HG03025 (cell line): ENCODE data around the gene PCDH9.
"Not testable (repeated sequence)": the region's sequence is repeated elsewhere in the genome, so short reads cannot be mapped to it uniquely, and the experiment has no call there.

Experiments
- ATAC-seq: cut with Tn5 transposase; IDR thresholded peaks from one replicate; pipeline ENCODE4 v1.9.1; 2021; ENCODE audit warnings: mild to moderate bottlenecking, moderate library complexity; ENCODE audit not compliant: unreplicated experiment, low FRiP score

PCDH9 gene

DNA sequence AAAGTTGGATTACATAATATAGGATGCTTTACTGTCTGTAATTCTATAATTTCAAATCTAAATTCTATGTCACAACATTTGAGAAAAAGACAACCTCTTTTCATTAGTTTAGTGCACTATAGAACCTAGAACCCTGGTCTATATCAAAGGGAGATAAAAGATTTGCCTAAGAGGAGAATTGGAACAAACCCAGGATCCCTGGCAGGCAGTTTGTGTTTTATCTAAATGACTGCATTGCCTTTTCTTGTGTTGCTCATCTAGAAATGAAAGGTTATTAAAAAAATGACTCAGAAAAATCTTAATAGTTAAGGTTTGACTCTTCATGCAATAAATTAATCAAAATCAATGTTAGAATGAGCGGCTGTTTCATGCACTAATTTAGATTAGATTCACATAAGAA is 96.7 kb downstream of the PCDH9 start:
- no peak for ATAC-seq

DNA sequence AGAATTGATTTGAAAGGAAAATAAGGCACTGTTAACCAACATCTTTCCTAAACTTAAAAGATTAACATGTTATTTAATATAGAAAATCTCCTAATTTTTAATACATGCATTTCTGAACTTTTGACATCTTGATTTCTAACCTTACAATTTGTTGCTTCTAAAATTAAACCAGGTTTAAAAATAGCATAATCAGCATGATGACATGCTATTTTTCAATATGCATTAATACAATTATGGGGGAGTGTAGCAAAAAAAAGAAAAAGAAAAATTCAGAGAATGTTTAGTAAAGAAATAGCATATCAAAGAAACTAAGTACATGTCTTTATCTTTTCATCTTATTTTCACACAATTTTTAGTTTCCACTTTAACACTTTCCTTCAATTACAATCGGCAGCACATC is 98.7 kb downstream of the PCDH9 start:
- ATAC-seq, result no peak

DNA sequence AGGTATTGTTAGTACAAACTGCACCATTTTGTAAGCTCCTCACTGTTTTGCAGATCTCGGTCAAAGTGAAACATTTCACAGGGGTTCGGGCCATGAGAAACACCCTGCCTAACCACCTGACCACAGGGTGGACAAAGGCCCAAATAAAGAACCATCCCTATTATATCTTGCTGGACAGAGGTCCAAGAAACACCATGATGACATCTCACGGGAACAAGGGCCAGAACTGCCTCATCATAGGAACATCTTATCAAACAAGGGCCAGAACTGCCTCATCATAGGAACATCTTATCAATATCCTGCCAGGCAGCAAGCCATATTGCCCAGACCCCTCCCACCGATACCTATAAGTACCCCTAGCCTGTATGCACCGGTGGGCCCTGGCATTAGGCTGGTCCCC is 99.7 kb downstream of the PCDH9 start:
- ATAC-seq, result no peak

DNA sequence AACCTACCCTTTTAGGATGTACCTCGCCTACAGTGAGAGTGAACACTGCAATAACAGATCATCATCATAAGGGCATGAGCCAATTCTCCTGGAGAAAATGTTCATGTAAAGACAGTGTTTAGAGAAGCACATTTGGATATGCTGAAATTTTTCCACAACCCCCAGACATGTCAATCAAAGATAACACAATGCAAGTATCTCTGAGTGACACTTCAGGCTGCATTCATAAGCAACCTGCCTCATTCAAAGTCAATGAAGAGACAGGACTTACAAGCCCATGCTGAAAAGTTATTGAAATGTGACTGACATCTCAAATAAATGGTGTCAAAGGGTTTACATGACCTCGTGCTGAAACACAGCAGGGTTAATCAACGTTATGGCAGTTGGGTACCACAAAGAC is 102.0 kb downstream of the PCDH9 start:
- no peak for ATAC-seq

DNA sequence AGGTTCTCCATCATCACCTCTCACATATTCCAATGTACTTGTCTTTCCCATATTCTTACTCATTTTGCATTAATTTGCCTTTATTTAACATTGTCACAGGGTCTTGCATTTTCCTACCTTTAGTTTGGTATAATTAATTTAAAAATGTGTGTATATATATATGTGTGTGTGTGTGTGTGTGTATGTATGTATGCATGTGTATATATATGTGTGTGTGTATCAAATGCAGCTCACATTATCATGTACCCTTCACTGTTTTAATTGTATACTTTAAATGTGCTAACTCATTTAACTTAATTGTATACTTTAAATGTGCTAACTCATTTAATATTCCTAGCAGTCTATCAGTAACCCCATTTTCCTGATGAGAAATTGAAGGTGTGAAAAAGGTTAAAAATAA is 104.5 kb downstream of the PCDH9 start:
- no peak for ATAC-seq

DNA sequence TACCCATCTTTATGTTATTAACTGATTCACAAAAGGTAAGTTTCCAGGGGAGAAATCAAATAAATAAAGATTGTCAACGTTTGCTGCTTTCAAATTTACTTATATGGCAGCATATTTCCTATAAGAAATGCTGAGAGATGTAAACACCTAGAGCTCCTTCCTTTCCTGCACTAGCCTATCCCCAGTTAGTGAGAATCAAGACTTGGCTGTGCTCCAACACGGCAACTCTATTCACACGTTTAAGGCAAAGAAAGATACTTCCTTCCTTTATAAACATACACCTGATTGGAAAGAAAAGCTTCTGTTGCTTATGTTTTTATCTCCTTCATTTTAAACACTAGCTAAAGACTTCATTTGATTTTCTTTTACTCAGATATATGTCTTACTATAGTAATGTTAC is 107.0 kb downstream of the PCDH9 start:
- ATAC-seq, result no peak

DNA sequence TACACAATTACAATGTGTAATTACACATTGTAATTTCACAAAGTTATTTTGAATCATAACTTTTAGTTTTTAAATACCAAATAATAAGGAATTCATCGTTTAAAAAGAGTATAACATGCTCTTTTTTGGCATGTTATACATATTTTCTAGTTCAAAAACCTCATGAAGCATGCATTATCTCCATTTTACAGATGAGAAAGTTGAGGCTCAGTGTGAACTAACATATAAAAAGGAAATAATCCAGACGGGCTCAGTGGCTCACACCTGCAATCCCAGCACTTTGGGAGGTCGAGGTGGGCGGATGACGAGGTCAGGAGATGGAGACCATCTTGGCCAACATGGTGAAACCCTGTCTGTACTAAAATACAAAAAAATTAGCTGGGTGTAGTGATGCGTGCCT is 107.9 kb downstream of the PCDH9 start:
- no peak for ATAC-seq

DNA sequence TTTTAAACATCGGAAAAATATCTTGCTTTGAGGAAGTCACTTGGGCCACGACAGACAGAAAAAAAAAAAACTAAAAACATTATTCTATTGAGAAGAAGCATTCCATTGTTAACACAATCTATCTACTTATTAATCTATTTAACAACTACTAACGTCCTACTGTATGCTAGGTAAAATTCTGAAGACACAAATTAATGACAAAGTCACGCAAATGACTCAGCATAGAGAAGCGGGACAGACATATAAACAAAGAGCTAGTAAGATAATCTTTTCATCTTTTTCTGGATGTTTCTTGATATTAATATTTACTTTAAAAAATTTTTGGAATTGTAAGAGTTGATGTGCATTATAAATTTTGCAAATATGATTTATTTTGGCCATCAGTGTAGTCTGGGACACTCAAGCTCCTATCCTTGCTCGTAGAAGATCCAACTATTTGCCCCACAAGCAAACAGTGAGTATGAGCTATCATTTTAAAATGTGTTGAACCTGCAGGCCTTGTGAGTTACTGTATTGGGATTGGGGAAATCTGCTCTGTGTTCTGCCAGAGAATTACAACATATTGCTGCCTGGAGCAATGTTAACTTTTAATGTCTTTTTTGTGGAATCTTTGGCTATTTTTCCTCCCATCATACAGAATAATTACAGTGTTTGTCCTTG is 109.1 kb downstream of the PCDH9 start:
- no peak for ATAC-seq

DNA sequence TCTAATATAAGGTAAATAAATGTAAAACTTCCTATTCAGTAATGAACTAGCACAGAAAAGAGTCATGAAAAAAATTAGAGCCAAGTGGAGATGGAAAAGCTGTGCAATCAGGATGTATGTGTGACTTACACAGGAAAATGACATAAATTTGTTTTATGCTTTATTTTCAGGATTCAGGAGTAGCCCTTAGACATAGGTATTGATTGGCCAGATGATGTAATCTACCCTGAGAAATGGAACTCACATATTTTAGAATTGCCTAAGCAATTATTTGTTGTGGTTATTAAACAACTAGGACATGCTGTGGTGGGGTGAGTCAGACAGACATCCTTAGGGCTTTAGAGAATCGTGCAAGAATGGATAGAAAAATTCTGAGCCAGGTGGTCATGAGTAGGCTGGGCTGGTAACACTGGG is 110.6 kb downstream of the PCDH9 start:
- ATAC-seq, result no peak

DNA sequence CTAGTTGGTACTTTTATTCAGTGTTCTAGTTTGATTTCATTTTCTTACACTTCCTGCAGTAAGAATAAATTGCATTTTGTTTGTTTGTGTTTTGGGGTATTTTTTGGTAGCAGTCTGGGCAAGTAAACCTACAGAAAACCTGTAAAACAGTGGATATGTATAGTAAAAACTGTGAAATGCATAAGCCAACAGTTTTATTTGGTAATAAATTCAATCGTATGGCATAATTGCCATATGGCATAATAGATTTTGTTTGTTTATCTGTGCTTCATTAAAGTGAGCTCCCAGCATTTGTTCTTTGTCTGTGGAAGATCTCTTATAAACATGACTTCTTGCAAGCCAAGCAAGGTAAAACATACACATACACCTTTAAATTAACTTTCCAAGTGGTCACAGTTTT is 111.9 kb downstream of the PCDH9 start:
- ATAC-seq, result no peak

DNA sequence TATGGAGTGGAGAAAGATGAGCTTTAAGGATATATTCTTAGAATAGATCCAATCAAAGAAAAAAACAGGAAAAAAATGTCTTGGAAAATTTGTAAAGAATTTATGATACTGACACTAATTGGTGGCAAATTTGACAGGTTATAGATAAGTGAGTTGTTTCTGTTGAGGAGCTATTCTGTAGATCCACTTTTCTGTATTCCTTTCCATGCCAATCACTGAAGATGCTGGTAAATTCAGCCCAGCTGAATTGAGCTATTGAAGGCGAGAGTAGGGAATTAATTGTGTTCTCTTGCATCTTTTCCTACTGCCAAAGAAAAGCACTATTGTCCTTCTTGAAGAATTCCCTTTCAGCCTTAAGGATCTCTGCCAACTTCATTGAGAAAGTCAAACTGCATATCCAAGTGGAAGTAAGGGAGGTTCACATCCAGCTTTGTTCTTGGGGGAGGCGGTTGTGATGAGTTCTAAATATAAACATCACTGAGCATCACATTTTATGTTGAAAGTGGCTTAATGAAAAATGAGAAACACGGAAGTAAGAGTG is 113.1 kb downstream of the PCDH9 start:
- no peak for ATAC-seq

DNA sequence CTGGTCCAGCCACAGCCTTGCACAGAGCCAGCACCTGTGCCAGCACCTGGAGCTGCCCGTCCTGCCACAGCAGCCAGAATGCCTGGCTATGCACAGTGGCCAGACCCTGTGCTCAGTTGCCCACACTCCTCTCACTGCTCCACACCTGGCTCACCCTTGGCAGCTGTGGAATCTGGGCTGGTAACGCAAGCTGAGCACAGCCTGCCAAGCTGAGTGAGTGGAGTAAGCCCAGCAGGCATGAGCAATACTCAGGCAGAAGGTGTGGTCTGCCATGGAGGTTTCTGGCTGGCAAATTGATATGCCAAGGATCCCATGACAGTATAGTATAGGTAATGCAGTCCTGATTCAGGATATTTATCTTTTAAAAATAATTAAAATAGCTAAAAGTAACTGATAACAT is 122.2 kb downstream of the PCDH9 start:
- no peak for ATAC-seq

DNA sequence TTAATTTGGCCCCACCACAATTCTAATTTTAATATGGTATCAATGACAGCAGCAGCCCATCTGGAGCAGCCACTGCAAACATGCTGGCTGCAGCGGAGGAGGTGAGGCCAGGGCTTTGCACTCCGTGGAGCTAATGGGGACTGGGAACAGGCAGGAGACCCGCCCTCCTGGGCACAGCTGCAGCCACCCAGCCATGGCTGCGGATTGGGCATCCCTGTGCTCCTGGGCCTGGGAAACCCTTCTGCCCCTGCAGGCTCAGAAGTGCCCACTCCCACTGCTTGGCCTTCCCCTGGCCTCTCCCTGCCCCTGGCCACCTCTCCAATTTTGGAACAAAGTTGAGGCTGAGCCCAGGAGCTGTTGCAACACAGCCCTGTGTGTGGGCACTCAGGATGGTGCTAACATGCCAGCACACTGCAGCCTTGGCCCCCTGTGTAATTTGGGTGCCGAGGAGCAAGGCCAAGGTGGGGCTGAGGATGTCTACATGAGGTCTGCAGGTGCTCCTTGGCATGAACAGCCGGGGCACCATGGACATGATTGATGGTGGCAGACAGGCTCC is 123.6 kb downstream of the PCDH9 start:
- no peak for ATAC-seq

DNA sequence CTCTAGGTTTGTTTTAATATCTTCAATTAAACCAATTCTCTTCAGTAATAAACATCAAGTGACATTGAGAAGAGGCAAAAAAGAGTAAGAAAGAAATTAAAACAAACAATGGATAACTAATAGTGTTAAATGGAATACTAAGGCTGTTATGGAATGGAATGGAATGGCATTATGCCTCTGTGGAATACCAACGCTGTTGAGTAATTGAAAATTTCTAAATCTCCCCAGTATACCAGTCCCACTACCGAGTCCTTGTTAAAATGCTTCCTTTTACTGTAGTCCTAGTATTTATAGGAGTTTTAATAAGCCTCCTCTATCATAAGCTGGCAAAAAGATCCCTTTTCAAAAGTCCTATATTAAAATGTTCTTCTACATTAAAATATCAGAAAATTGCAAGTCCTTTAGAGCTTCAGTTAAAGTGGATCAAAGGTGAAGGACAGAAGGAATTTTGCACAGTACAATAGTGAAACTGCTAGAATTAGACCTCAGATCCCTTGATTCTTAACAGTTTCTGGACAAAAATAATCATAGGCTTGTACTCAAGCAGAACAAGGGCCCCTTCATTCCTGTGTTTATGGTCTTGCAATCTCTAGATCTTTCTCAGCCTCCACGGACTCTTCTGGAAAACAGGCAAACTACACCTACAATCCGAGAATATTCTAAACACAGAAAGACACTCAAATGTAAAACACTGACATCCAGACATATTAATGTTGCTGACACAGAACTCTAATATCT is 128.2 kb downstream of the PCDH9 start:
- ATAC-seq, result no peak

DNA sequence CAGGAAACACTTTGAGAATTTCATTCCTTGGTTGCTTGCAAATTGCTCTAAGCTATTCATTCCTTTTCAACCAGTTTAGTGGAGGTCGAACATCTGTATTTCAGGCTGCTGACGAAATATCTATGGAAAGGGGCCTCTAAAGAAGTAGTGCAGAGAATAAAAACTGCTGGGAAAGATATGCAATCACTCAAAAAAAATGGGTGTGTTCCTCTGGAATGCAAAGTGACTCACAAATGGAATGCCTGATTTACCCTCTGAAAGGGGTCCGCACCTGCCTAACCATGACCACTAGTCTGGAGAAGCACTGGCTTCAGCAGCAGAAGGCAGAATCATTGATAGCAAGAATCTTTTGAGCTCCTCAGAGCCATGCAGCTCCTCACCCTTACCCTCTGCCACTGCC is 129.4 kb downstream of the PCDH9 start:
- ATAC-seq, result no peak

DNA sequence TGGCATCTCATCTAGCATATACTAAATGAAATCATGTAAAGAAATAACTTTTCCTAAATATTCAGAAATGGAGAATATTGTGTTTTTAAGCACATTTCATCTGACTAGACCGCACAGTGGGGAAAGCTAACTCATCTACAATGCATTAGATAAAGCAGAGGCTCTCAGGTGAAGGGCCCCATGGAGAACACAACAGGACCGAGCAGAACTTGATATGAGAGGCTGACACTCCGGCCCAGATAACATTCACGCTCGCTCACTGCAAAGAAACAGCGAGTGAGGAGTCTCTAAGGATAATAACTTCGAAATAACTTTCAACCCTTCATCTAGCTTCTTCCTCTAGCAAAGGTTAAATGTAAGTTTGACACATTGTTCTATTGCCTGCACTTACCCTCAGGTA is 130.6 kb downstream of the PCDH9 start:
- ATAC-seq, result no peak

DNA sequence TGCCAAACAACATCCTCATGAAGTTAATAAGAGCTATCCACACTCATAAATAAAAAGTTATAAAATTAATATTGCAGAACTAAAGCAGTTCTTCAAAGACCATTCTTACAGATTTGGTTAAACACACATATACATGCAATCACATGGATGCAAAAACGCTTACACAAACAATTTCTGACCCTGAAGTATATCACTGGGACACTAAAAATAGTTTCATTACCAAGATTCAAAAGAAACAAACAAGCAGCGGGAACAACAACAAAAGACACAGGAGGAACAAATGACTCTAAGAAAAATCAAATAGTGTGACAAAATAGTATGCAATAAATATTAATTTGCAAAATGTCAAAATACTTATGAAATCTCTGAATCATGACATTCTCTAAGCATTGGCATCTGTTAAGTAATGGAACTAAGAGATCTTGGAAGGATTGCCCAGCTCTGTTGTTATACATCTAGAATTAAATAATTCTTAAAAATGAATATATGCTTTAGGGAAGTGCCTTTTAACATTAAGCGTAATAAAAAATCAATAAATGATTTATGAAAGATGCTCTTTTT is 132.2 kb downstream of the PCDH9 start:
- no peak for ATAC-seq

DNA sequence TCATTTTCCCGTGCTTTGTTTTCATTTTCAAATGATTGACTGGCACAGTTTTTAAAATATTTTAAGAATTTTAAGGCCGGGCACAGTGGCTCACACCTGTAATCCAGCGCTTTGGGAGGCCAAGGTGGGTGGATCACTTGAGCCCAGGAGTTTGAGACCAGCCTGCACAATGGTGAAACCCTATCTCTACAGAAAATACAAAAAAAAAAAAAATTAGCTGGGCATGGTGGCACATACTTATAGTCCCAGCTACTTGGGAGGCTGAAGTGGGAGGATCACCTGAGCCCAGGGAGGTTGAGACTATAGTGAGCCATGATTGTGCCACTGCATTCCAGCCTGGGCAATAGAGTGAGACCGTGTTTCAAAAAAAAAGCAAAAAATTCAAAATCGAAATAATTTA is 133.2 kb downstream of the PCDH9 start:
- ATAC-seq, result not testable (repeated sequence)

DNA sequence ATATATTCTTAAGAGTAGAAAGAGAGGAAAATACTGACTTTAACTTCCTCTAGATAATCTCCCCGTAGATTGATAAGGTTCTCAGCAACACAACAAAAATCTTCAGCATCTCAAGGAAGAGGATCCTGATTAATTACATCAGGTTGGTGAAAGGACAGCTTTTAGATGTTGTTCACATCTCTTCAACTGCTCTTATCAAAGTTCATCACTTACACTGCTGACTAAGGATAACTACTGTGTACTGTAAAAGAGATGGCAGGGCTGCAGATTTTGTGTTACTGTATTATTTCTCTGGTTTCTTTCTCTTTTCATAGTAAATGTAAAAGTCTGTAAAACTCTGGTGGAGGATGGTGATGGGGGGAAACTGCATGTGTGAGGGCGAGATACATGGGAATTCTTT is 133.7 kb downstream of the PCDH9 start:
- ATAC-seq, result no peak

DNA sequence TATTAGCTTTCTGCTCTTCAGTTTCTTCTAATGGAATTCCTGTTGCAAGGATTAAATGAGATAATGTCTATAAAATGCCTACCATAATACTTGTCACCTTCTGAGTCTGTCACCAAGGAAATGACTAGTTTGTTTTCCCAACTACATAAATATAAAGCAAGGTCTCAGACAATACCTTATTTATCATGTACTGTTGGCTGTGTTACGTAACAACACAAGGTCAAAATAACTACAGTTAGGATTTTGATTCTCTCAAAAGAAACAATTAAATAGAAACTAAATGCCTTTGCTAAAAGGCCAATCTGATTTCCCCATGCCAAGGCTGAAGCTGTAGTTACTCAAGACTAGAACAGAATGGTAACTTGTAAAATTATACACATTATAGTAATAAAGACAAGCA is 134.5 kb downstream of the PCDH9 start:
- ATAC-seq, result no peak

DNA sequence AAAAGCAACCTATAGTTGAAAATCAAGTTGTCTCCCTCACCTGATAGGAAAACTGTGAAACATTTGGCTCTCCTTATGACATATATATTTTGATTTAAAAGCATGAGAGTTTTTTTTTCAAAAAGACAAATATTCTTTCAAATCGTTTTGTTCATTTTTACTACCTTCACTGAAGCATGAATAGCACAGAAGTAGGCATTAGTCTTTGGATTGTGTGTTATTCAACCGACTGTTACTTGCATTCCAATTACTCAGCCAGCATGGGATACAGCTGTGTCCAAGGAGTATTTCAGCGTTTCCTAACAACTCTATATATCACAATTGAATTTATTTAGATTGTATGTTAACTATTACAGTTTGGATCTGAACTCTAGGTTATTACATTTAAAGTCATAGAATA is 135.2 kb downstream of the PCDH9 start:
- ATAC-seq, result no peak

DNA sequence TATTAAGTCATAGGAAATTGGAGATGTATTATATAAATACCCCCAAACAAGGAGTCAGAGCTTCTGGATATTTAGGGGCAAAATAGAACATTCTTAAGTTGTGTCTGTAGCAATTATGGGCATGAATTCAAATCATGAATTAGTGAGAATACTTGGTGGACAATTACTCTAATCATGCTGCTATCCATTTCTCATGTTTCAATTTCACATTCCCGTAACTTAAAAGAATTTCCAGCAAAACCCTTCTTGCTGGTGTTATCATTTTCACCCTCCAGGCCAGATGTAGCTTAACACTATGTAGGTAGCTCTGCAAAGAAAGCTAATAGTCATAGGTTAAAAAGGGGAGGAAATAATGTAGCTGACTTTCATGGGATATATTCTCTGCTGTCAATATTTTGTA is 136.1 kb downstream of the PCDH9 start:
- no peak for ATAC-seq
